ENCODE results near the gene TMEM245.

TMEM245 gene

DNA sequence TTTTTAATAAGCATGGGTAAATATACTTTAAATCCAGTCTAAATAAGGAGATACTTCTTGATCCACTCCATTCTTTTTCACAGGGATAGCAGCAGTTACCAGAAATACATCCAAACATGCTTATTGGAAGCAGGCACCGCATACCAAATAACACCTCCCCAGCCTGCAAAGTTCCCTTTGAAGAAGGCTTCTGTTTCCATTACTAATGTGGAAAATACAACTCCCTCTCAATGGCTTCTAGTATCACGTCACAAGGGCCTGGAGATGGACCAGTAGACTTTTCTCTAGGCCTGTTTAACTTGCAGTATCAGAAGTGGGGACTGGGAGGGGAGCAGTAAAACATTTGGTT lies 20.8 kb downstream of the TMEM245 start:
- no peak for DNase-seq

DNA sequence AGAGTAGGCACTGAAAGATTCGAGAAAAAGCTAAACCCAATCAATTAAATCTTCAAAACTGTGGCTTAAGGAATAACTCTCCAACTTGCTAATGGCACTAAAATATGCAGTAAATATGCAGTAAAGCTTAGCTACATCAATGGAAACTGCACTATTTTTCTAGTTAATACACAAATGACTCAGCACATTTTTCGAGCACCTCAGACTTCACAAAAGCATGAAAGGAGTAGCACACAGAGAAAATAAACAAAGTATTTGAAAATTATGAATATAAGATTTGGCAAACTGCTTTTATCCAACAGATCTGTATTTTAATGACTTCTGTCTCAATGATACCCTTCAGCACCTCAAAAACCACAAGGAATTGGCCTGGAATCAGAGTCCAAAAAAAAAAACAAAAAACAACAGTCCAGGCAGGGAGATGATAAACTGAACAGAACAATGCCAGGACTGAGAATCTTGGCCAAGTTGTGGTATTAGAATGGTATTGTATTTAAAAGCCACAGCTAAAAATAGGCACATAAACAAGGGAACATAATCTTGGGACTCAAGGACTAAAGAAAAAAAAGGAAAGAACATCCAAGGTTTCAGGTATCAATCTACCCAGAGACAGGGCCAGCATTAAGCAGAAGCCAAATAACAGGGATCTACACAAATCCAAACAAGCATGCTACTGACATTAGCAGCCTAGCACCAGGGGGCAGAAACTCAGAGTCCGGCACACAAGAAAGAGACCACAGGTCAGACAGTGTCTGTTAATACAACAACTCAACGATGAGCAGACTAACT lies 21.4 kb downstream of the TMEM245 start:
- DNase-seq: no peak

GRCh38 chr9:109097146-109097545 lies 22.6 kb downstream of the TMEM245 start:
- DNase-seq: no peak

DNA sequence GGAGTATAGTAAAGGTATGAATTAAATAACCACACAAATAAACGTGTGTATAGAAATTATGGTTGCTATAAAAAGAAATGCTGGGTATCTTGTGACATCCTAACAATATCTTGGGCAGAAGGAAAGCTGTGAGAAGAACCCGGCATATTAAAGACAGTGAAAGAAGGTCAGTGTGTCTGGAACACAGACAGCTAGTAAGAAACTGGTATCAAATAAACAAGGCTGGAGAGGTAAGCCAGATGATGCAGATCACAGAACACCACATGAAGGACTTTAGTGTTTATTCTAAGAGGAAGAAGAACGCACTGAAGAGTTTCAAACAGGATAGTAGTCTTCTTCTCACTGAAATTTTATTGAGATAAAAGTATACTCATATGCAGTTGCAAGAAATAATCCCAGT lies 24.4 kb downstream of the TMEM245 start:
- no peak for DNase-seq

DNA sequence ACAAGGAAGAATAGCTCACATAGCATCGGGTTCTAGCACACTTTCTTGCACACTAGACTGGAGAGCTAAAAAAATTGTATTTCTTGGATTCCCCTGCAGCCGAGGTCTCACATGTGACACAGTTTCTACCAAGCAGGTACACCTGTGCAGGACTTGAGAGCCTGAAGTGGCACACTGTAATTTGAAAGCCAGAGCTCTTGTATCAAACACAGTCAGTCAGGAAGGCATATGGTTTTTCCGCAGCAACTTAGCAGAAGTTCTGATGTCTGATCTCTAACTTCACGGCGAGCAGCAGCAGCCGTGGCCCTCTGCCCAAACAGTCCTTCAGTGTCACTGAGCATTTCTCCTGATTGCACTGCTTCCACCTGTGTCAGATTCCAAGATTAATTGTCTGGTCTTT lies 25.5 kb downstream of the TMEM245 start:
- no peak for DNase-seq

DNA sequence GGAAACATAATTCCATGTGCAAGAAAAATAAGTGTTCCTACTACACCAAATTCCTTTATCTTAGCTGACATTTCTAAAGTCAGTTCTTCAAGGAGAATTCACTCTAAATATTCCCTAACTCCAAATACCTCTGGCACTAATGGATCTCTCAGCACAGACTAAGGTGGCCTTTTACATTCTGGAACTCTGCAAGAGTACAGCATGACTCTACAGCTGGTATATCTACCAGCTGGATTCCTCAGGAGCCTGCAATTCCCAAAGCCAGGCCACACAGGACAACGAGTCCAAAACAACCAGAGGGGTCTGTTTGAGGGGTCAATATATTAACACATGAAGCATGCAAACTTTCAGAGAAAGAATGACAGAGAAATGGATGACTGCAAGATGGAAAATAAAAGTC lies 27.2 kb downstream of the TMEM245 start:
- no peak for DNase-seq

DNA sequence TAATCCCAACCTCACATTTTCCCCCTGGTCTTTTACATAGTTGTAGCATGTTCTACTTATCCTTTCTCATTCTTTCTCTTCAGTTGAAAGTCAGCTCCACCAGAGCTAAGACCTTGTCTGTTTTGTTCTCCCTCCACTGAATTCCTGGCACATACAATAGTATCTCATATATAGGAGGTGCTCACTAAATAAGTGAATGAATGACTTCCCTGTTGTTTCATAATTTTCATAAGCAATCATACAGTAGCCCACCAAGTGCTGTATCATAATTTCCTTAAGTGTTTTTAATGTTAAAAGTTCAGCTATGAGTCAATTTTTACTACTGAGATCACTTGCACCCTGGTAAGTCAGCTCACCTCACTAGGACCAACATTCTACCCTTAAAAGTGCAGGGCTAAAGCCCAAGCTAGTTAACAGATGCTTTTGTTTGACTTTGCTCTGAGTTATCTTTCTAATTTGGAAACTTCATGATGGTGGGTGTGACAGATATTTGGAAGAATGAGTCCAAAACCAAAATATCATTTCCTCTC lies 27.6 kb downstream of the TMEM245 start:
- no peak for DNase-seq

GRCh38 chr9:109088221-109088620 lies 31.5 kb downstream of the TMEM245 start:
- no peak for DNase-seq

DNA sequence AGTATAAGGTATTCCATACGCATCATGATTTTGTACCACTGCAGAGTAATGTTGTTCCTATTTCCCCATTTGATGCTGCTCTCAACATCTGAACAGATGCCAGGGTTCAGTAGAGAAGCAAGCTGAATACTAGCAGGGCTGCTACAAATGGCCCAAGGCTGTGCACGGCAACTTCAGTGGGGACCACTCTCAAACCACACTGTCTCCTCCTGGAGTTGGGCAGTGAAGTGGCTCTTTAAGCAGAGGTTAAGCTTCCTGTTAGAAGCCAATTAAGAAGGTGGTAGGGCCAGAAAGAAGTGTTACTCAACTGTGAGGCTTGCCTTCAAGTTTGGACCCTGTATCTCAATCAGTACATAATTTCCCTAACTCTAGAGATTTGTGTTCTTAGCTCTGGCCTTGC lies 32.0 kb downstream of the TMEM245 start:
- no peak for DNase-seq

DNA sequence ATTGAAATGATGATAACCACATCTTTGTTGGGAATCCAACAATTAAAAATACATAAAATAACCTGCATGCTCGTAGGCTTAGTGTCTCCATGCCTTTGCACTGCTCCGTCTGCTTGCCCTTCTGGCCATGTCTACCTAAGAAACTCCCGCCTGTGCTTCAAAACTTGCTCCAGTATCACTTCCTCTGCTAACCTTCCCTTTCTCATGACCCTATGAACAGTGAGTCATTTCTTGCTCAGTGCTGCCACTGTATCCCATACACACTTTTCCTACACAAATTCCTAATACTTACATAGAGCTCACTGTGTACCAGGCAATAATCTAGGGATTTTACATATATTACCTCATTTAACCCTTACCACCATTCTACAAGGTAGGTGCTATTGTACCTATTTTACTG lies 33.5 kb downstream of the TMEM245 start:
- no peak for DNase-seq

GRCh38 chr9:109085510-109085909 lies 34.2 kb downstream of the TMEM245 start:
- no peak for DNase-seq

GRCh38 chr9:109083813-109084405 lies 35.8 kb downstream of the TMEM245 start:
- DNase-seq: no peak

- no peak for DNase-seq
Measured at GRCh38 chr9:109083141-109083540, 36.6 kb downstream of the TMEM245 start.

- DNase-seq: no peak
Measured at GRCh38 chr9:109082091-109082620, 37.6 kb downstream of the TMEM245 start.

DNA sequence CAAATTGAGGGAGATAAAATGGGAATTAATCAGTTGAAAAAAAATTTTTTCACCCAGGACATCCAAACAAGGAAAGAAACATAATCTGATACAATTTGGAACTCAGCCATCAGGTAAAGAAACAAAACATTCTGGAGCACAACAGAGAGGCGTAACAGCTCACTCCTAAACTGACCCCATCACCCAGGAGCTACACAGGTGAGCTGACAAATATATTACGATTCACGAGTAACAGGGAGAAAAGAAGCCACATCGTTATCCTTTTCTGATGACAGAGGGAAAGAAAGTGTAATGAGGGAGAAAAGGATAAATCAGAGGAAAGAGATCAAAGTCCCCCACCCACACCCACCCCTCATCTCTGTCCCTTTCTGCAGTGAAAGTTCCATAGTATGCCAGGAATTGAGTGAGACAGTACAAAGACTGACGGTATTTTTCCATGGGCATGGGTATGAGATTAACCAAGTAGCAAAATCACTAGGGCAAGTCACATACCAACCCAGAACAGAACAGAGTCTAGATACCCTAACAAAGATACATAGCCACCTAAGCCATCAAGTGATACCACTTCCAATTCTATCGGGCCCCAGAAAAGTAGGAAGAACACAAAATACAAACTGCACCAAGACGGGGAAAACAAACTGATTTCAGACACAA lies 45.4 kb downstream of the TMEM245 start:
- no peak for DNase-seq

DNA sequence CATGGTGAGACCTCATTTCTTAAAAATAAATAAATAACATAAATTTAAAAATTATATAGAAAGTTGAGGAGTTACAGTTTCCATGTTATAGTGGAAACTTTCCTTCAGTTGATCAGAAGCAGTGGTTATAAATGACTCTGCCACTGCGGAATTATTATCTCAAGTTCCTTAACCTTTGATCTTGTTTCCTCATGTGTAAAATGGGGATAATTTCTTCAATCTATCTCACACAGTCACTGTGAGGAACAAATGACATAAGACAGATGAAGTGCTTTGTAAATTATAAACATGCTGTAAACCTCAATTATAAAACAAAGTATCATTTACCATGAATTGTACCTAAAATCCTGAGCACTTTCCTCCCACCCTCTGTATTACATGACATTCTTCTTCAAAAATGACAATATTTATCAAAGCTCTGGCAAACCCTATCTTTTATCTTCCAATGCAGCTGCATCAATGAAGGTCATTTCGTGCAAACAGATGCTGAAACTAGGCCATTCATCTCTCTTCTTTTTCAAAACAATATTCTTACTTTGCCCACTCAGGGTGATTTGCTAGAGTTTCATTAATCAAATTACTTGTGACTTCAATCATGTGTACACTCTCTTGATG lies 46.8 kb downstream of the TMEM245 start:
- no peak for DNase-seq

- DNase-seq: no peak
Measured at GRCh38 chr9:109072133-109072692, 47.5 kb downstream of the TMEM245 start.

DNA sequence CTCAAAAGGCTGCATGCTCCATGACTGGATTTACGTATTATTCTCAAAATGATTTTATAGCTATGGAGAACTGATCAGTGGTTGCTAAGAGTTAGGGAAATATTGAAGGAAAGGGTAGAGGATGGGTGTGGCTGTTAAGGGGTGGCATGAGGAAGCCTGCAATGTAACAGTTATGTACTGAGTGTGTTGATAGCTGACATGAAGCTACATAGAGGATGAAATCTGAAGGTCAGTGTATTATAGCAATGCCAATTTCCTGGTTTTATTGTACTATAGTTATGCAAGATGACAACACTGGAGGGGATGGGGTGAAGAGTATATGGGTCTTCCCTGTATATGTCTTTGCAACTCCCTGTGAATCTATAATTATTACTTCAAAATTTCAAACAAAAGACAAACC lies 51.0 kb downstream of the TMEM245 start:
- no peak for DNase-seq

DNA sequence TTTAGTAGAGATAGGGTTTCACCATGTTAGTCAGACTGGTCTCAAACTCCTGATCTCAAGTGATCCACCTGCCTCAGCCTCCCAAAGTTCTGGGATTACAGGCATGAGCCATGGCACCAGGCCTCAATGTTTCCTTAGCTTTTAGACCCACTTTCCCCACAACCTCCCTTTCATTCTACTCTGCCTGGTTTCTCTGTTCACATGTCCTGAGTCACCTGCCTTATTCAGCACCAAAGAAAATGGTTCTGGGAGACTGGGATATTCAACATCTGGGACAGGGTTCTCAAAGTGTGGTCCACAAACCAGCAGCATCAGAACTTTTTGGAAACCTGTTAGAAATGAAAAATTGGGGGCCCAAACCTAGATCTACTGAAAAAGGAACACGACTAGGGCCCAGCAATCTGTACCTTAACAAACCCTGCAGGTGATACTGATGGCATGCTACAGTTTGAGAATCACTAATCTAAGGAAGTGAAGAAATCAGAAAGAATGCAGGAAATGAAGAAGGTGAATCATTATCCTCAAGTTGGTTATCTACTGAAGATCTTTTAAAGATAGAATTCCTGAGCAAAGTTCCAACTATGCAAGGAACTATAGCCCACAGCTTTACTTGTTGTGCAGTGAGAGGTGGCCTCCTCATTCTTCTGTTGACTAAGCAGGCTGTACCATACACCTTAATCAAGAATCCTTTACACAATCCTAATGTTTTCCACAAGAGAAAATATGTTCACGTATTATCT lies 54.6 kb downstream of the TMEM245 start:
- no peak for DNase-seq

- DNase-seq: no peak
Measured at GRCh38 chr9:109063760-109064159, 56.0 kb downstream of the TMEM245 start.

DNA sequence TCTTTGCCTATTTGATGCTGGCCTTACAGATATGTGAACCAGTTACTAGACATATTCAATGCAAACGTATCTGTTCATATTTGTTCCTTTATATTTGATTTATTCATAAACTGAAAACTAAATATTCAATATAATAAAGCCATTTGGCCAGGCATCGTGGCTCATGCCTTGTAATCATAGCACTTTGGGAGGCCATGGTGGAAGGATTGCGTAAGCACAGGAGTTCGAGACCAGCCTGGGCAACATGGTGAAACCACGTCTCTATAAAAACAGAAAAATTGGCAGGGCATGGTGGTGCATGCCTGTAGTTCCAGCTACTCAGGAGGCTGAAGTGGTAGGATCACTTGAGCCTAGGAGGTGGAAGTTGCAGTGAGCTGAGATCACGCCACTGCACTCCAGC lies 57.2 kb downstream of the TMEM245 start:
- no peak for DNase-seq

DNA sequence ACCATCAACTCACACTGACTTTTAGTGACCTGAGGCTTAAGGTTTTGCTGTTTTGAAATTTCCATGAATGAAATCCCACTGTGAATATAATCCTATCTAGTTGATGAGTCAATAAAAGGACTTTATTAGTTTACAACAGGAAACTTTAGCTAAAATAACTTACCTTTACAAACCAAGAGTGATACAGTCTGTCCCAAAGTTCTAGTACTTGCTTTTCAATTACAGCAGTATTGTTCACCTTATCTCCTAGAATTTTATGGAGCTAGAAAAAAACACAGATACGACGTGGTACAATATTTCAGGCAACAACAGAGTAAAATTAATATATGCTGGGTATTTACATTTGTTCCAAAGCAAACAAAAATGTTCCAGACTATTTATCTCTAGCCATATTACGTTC lies 59.6 kb downstream of the TMEM245 start:
- DNase-seq: no peak
